ENCODE data around the gene ST6GALNAC3.

The ST6GALNAC3 gene

DNA sequence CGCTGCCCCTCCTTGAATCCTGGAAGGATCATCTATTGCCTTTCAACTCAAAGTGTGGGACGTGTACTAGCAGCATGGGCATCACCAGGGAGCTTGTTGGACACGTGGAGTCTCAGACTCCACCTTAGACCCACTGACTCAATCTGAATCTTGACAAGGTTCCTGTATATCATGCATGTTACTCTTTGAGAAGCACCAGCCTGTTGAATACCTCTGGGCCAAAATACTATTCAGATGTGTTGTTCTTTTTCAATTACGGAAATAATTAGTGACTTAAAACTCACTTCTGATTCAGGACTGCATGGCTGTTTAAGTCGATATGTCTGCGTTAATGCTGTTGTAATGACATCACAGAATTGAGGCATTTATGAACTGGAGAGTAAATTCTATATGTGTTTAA, 70.8 kb downstream of the ST6GALNAC3 start:
- H3K4me3 ChIP-seq (ENCODE audit: low read depth, low read length): no peak overlapping the region
- peaks cover 6% of the 10 kb centered on the region for H3K4me1 ChIP-seq (ENCODE audit: control insufficient read depth, insufficient read depth, low read length)
- no peaks in the 10 kb centered on the region for H3K36me3 ChIP-seq (ENCODE audit: control insufficient read depth in 2 of 2, insufficient read depth in 1 of 2, low read length in 2 of 2)
- TF ChIP-seq, protein P1, sequence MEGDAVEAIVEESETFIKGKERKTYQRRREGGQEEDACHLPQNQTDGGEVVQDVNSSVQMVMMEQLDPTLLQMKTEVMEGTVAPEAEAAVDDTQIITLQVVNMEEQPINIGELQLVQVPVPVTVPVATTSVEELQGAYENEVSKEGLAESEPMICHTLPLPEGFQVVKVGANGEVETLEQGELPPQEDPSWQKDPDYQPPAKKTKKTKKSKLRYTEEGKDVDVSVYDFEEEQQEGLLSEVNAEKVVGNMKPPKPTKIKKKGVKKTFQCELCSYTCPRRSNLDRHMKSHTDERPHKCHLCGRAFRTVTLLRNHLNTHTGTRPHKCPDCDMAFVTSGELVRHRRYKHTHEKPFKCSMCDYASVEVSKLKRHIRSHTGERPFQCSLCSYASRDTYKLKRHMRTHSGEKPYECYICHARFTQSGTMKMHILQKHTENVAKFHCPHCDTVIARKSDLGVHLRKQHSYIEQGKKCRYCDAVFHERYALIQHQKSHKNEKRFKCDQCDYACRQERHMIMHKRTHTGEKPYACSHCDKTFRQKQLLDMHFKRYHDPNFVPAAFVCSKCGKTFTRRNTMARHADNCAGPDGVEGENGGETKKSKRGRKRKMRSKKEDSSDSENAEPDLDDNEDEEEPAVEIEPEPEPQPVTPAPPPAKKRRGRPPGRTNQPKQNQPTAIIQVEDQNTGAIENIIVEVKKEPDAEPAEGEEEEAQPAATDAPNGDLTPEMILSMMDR (tag by site-specific recombination; IDR thresholded peaks at IDR 0.05): no peak
- TF ChIP-seq ZNF658 (tag by site-specific recombination; IDR thresholded peaks at IDR 0.05) (no peak), ZNF10 (tag by site-specific recombination; IDR thresholded peaks at IDR 0.05) (no peak), ZNF529 (tag by site-specific recombination; IDR thresholded peaks at IDR 0.05; ENCODE audit: insufficient replicate concordance) (no peak), SCRT2 (tag by site-specific recombination; IDR thresholded peaks at IDR 0.05) (peak; percentile 81), WT1 (tag by site-specific recombination; IDR thresholded peaks at IDR 0.05) (no peak), ZSCAN30 (tag by site-specific recombination; IDR thresholded peaks at IDR 0.05) (no peak), BCL11A (tag by site-specific recombination; IDR thresholded peaks at IDR 0.05; ENCODE audit: low read depth) (no peak), GLI2 (tag by site-specific recombination; IDR thresholded peaks at IDR 0.05; ENCODE audit: borderline replicate concordance, low read depth) (no peak), ZNF670 (tag by site-specific recombination; IDR thresholded peaks at IDR 0.05; ENCODE audit: low read depth) (no peak), SCRT1 (tag by site-specific recombination; IDR thresholded peaks at IDR 0.05; ENCODE audit: borderline replicate concordance) (peak; percentile 56; the same call in 1 of the 2 replicates), ZNF521 (tag by site-specific recombination; IDR thresholded peaks at IDR 0.05) (no peak), ZNF140 (tag by site-specific recombination; IDR thresholded peaks at IDR 0.05) (no peak), SALL2 (tag by site-specific recombination; IDR thresholded peaks at IDR 0.05; ENCODE audit: borderline replicate concordance) (no peak), EGR2 (tag by site-specific recombination; IDR thresholded peaks at IDR 0.05; ENCODE audit: low read depth) (no peak), ZNF146 (tag by site-specific recombination; IDR thresholded peaks at IDR 0.05) (no peak)
- TF ChIP-seq, protein P2, sequence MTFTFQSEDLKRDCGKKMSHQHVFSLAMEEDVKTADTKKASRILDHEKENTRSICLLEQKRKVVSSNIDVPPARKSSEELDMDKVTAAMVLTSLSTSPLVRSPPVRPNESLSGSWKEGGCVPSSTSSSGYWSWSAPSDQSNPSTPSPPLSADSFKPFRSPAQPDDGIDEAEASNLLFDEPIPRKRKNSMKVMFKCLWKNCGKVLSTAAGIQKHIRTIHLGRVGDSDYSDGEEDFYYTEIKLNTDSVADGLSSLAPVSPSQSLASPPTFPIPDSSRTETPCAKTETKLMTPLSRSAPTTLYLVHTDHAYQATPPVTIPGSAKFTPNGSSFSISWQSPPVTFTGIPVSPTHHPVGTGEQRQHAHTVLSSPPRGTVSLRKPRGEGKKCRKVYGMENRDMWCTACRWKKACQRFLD (tag by site-specific recombination; IDR thresholded peaks at IDR 0.05): no peak
- TF ChIP-seq, protein P3, sequence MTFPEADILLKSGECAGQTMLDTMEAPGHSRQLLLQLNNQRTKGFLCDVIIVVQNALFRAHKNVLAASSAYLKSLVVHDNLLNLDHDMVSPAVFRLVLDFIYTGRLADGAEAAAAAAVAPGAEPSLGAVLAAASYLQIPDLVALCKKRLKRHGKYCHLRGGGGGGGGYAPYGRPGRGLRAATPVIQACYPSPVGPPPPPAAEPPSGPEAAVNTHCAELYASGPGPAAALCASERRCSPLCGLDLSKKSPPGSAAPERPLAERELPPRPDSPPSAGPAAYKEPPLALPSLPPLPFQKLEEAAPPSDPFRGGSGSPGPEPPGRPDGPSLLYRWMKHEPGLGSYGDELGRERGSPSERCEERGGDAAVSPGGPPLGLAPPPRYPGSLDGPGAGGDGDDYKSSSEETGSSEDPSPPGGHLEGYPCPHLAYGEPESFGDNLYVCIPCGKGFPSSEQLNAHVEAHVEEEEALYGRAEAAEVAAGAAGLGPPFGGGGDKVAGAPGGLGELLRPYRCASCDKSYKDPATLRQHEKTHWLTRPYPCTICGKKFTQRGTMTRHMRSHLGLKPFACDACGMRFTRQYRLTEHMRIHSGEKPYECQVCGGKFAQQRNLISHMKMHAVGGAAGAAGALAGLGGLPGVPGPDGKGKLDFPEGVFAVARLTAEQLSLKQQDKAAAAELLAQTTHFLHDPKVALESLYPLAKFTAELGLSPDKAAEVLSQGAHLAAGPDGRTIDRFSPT (tag by site-specific recombination; IDR thresholded peaks at IDR 0.05): 0 out of 2 replicates have a peak, but pooled peaks have one; percentile 16
- TF ChIP-seq, protein P4, sequence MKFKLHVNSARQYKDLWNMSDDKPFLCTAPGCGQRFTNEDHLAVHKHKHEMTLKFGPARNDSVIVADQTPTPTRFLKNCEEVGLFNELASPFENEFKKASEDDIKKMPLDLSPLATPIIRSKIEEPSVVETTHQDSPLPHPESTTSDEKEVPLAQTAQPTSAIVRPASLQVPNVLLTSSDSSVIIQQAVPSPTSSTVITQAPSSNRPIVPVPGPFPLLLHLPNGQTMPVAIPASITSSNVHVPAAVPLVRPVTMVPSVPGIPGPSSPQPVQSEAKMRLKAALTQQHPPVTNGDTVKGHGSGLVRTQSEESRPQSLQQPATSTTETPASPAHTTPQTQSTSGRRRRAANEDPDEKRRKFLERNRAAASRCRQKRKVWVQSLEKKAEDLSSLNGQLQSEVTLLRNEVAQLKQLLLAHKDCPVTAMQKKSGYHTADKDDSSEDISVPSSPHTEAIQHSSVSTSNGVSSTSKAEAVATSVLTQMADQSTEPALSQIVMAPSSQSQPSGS (tag by site-specific recombination; IDR thresholded peaks at IDR 0.05; ENCODE audit: low read depth): peak; percentile 56; the same call in 1 of the 2 replicates
- TF ChIP-seq, protein P5, sequence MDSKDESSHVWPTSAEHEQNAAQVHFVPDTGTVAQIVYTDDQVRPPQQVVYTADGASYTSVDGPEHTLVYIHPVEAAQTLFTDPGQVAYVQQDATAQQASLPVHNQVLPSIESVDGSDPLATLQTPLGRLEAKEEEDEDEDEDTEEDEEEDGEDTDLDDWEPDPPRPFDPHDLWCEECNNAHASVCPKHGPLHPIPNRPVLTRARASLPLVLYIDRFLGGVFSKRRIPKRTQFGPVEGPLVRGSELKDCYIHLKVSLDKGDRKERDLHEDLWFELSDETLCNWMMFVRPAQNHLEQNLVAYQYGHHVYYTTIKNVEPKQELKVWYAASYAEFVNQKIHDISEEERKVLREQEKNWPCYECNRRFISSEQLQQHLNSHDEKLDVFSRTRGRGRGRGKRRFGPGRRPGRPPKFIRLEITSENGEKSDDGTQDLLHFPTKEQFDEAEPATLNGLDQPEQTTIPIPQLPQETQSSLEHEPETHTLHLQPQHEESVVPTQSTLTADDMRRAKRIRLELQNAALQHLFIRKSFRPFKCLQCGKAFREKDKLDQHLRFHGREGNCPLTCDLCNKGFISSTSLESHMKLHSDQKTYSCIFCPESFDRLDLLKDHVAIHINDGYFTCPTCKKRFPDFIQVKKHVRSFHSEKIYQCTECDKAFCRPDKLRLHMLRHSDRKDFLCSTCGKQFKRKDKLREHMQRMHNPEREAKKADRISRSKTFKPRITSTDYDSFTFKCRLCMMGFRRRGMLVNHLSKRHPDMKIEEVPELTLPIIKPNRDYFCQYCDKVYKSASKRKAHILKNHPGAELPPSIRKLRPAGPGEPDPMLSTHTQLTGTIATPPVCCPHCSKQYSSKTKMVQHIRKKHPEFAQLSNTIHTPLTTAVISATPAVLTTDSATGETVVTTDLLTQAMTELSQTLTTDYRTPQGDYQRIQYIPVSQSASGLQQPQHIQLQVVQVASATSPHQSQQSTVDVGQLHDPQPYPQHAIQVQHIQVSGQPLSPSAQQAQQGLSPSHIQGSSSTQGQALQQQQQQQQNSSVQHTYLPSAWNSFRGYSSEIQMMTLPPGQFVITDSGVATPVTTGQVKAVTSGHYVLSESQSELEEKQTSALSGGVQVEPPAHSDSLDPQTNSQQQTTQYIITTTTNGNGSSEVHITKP (tag by site-specific recombination; IDR thresholded peaks at IDR 0.05): no peak
- TF ChIP-seq, protein P6, sequence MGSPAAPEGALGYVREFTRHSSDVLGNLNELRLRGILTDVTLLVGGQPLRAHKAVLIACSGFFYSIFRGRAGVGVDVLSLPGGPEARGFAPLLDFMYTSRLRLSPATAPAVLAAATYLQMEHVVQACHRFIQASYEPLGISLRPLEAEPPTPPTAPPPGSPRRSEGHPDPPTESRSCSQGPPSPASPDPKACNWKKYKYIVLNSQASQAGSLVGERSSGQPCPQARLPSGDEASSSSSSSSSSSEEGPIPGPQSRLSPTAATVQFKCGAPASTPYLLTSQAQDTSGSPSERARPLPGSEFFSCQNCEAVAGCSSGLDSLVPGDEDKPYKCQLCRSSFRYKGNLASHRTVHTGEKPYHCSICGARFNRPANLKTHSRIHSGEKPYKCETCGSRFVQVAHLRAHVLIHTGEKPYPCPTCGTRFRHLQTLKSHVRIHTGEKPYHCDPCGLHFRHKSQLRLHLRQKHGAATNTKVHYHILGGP (tag by site-specific recombination; IDR thresholded peaks at IDR 0.05): no peak
- no peak overlapping the region for H3K27ac ChIP-seq (ENCODE audit: extremely low read depth, low read depth, low read length)
- CTCF ChIA-PET: interaction anchor here (0.6 to 2.4 kb wide), 3 partner anchors 8 to 10 kb away, joined by 3 to 7 read pairs (median 6); no protein-coding TSS in a partner anchor
- POLR2A ChIA-PET: no interaction called here
- H3K9me3 ChIP-seq (ENCODE audit: control insufficient read depth, insufficient read depth, low read depth, low read length): no peaks in the 10 kb centered on the region

All from HEK293 (cell line).